Dedifferentiated amniotic fluid mesenchymal stem cell (primary cell): Measurements from ENCODE around the gene MTSS2.
"Not testable (repeated sequence)": the region's sequence is repeated elsewhere in the genome, so short reads cannot be mapped to it uniquely, and the experiment has no call there.

ENCODE experiments used
- DNase-seq: peaks from one replicate; pipeline ENCODE4 v3.0.0-alpha.2; 2016; ENCODE audit errors: extremely low spot score

The MTSS2 gene

GRCh38 chr16:70653809-70654771 is 31.8 kb downstream of the MTSS2 start:
- peak; percentile 86 for DNase-seq

GRCh38 chr16:70653406-70653805 is 32.4 kb downstream of the MTSS2 start:
- DNase-seq: no peak

GRCh38 chr16:70652322-70652721 is 33.5 kb downstream of the MTSS2 start:
- DNase-seq: no peak

GRCh38 chr16:70651524-70651923 is 34.3 kb downstream of the MTSS2 start:
- no peak for DNase-seq

GRCh38 chr16:70650216-70650615 is 35.6 kb downstream of the MTSS2 start:
- DNase-seq: no peak

GRCh38 chr16:70649300-70649699 is 36.6 kb downstream of the MTSS2 start:
- no peak for DNase-seq

- no peak for DNase-seq
These were observed 37.2 kb downstream of the MTSS2 start for GRCh38 chr16:70648606-70649005.

GRCh38 chr16:70647441-70648359 is 38.2 kb downstream of the MTSS2 start:
- no peak for DNase-seq

GRCh38 chr16:70646260-70647241 is 39.3 kb downstream of the MTSS2 start, which contains the start of gene IL34:
IL34 (plus strand) TSS chr16:70646559; CDS start chr16:70646948, 389 bp downstream.
- DNase-seq: no peak

- no peak for DNase-seq
These were observed 40.9 kb downstream of the MTSS2 start for GRCh38 chr16:70644763-70645597.

- DNase-seq: not testable (repeated sequence)
These were observed 42.6 kb downstream of the MTSS2 start for GRCh38 chr16:70643264-70643663.

- no peak for DNase-seq
These were observed 43.2 kb downstream of the MTSS2 start for GRCh38 chr16:70642633-70643032.

GRCh38 chr16:70638814-70639792 is 46.8 kb downstream of the MTSS2 start:
- DNase-seq: no peak
